SU-DHL-6 (cell line): ENCODE data around the gene MRPS6.

Experiments
- H2AFZ ChIP-seq: fragments of 200-600 bp; sonication (generic); 2 replicates; pipeline ENCODE4 v1.6.1; 2014; ENCODE audit warnings: low read depth, mild to moderate bottlenecking, moderate library complexity, mixed read lengths, antibody characterized with exemption, low read length; ENCODE audit not compliant: severe bottlenecking
- H3F3A ChIP-seq: fragments of 200-600 bp; shearing (Covaris generic); 2 replicates; pipeline ENCODE4 v1.6.0; 2016; ENCODE audit warnings: antibody characterized with exemption, mild to moderate bottlenecking; ENCODE audit not compliant: insufficient read depth
- H3K27ac ChIP-seq: fragments of 200-600 bp; sonication (generic); 2 replicates; pipeline ENCODE4 v1.5.1; 2016; ENCODE audit warnings: low read depth, mild to moderate bottlenecking, low read length, moderate library complexity, mixed read lengths
- H3K27me3 ChIP-seq: fragments of 200-600 bp; sonication (generic), shearing (Covaris generic); 2 replicates; pipeline ENCODE4 v1.6.0; 2014; ENCODE audit warnings: mild to moderate bottlenecking, low read length
- H3K36me3 ChIP-seq: fragments of 200-600 bp; sonication (generic); 2 replicates; pipeline ENCODE4 v1.6.1; 2014; ENCODE audit warnings: mild to moderate bottlenecking, low read length, mixed read lengths
- H3K4me2 ChIP-seq: fragments of 300-600, 200-600 bp; shearing (Covaris generic), sonication (generic); 2 replicates; pipeline ENCODE4 v1.6.0; 2014; ENCODE audit warnings: low read length, low read depth, mild to moderate bottlenecking; ENCODE audit not compliant: poor library complexity, severe bottlenecking
- H3K4me3 ChIP-seq: fragments of 200-600 bp; sonication (generic); 2 replicates; pipeline ENCODE4 v1.5.1; 2014; ENCODE audit warnings: antibody characterized with exemption, low read length, mild to moderate bottlenecking, mixed read lengths; ENCODE audit not compliant: insufficient read depth, poor library complexity, severe bottlenecking
- H3K79me2 ChIP-seq: fragments of 200-600 bp; sonication (generic); 2 replicates; pipeline ENCODE4 v1.6.1; 2014; ENCODE audit warnings: mild to moderate bottlenecking, low read length, moderate library complexity; ENCODE audit not compliant: insufficient read depth
- H3K9ac ChIP-seq: fragments of 200-600 bp; sonication (generic); 2 replicates; pipeline ENCODE4 v1.7.0; 2014; ENCODE audit warnings: mild to moderate bottlenecking, low read length
- H3K9me2 ChIP-seq: fragments of 200-600 bp; sonication (generic); replicated peaks from 2 replicates; pipeline ENCODE4 v1.6.1; 2014; ENCODE audit warnings: low read length; ENCODE audit not compliant: insufficient read depth
- H3K9me3 ChIP-seq: fragments of 200-600 bp; sonication (generic); 2 replicates; pipeline ENCODE4 v1.6.1; 2014; ENCODE audit warnings: low read length, mixed read lengths; ENCODE audit not compliant: insufficient read depth
- H4K20me1 ChIP-seq: fragments of 200-600 bp; sonication (generic); 2 replicates; pipeline ENCODE4 v1.6.1; 2014; ENCODE audit warnings: low read depth, mild to moderate bottlenecking, antibody characterized with exemption, low read length, moderate library complexity, mixed read lengths
- CTCF ChIP-seq: fragments of 200-600 bp; sonication (generic); IDR thresholded peaks from one replicate; pipeline ENCODE4 v1.5.1; 2017; ENCODE audit warnings: antibody characterized with exemption, mild to moderate bottlenecking, low read length, moderate library complexity; ENCODE audit not compliant: insufficient read depth, poor library complexity, severe bottlenecking
- EZH2phosphoT487 ChIP-seq: fragments of 200-600 bp; sonication (generic), shearing (Covaris generic); conservative IDR thresholded peaks from 2 replicates; pipeline ENCODE4 v1.6.1; 2018; ENCODE audit warnings: mild to moderate bottlenecking, antibody characterized with exemption, low read length, moderate library complexity, mixed read lengths

The MRPS6 gene

GRCh38 chr21:34184232-34184631, 110.9 kb downstream of the MRPS6 start:
- Histone ChIP-seq H3K79me2 (no peaks in the 10 kb centered on the region), H3K36me3 (no peaks in the 10 kb centered on the region), H3K9me2 (no peaks in the 10 kb centered on the region), H3K9ac (no peak overlapping the region), H3K9me3 (no peaks in the 10 kb centered on the region), H2AFZ (no peak overlapping the region), H3K4me2 (no peak overlapping the region), H3K4me3 (no peak overlapping the region), H3K27me3 (no peaks in the 10 kb centered on the region), H3F3A (no peaks in the 10 kb centered on the region), H3K27ac (no peak overlapping the region), H4K20me1 (no peaks in the 10 kb centered on the region)
- no peak for TF ChIP-seq EZH2phosphoT487
- no peak for TF ChIP-seq CTCF

GRCh38 chr21:34185026-34185750, 111.8 kb downstream of the MRPS6 start:
- TF ChIP-seq EZH2phosphoT487 = no peak
- no peak for TF ChIP-seq CTCF
- H3K4me2 ChIP-seq = no peak overlapping the region
- no peaks in the 10 kb centered on the region for H3K9me2 ChIP-seq
- H3K27me3 ChIP-seq = no peaks in the 10 kb centered on the region
- H3K9me3 ChIP-seq = no peaks in the 10 kb centered on the region
- no peaks in the 10 kb centered on the region for H3F3A ChIP-seq
- H3K9ac ChIP-seq = no peak overlapping the region
- H3K4me3 ChIP-seq = no peak overlapping the region
- H3K36me3 ChIP-seq = no peaks in the 10 kb centered on the region
- H4K20me1 ChIP-seq = no peaks in the 10 kb centered on the region
- H2AFZ ChIP-seq = no peak overlapping the region
- no peak overlapping the region for H3K27ac ChIP-seq
- no peaks in the 10 kb centered on the region for H3K79me2 ChIP-seq

- no peaks in the 10 kb centered on the region for H3K9me2 ChIP-seq
- TF ChIP-seq EZH2phosphoT487 (no peak), CTCF (no peak)
- no peaks in the 10 kb centered on the region for H3K27me3 ChIP-seq
- H3K79me2 ChIP-seq = no peaks in the 10 kb centered on the region
- H2AFZ ChIP-seq = no peak overlapping the region
- no peak overlapping the region for H3K27ac ChIP-seq
- no peak overlapping the region for H3K4me2 ChIP-seq
- no peaks in the 10 kb centered on the region for H3K9me3 ChIP-seq
- H3F3A ChIP-seq = no peaks in the 10 kb centered on the region
- H3K4me3 ChIP-seq = no peak overlapping the region
- H4K20me1 ChIP-seq = no peaks in the 10 kb centered on the region
- no peak overlapping the region for H3K9ac ChIP-seq
- no peaks in the 10 kb centered on the region for H3K36me3 ChIP-seq
Measured at GRCh38 chr21:34186109-34186719, 112.8 kb downstream of the MRPS6 start.
